ENCODE data around the gene TOPAZ1.

DNA sequence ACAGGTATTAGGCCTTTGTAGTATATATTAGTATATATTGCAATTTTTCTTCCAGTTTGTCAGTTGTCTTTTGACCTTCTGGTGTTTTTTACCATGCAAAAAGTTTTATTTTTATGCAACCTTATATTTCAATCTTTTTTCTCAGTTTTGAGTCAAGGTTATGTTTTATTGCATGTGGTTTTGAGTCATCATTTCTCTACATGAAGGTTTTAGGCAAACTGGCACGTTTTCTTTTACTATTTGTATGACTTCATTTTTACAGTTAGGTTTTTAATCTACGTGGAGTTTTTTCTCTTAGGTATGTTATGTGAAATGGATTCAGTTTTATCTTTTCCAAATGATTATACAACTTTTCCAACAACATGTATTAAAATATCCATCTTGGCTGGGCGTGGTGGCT lies 60.1 kb downstream of the TOPAZ1 start:
- TF ChIP-seq, protein P1, sequence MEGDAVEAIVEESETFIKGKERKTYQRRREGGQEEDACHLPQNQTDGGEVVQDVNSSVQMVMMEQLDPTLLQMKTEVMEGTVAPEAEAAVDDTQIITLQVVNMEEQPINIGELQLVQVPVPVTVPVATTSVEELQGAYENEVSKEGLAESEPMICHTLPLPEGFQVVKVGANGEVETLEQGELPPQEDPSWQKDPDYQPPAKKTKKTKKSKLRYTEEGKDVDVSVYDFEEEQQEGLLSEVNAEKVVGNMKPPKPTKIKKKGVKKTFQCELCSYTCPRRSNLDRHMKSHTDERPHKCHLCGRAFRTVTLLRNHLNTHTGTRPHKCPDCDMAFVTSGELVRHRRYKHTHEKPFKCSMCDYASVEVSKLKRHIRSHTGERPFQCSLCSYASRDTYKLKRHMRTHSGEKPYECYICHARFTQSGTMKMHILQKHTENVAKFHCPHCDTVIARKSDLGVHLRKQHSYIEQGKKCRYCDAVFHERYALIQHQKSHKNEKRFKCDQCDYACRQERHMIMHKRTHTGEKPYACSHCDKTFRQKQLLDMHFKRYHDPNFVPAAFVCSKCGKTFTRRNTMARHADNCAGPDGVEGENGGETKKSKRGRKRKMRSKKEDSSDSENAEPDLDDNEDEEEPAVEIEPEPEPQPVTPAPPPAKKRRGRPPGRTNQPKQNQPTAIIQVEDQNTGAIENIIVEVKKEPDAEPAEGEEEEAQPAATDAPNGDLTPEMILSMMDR (IDR thresholded peaks at IDR 0.05) = no peak
- no peak for TF ChIP-seq EP300 (IDR thresholded peaks at IDR 0.05)

Data from esophagus muscularis mucosa (tissue), 3 donors.